ENCODE measurements around the gene RASSF10. TPM values are rescaled to one million over a fixed set of nuclear protein-coding genes. Genes with fewer than 3 reads are reported as not detected.
A peak's percentile ranks its signal among the peaks of the same experiment; 100 is the strongest.

Gene RASSF10
- total RNA-seq: not detected

DNA sequence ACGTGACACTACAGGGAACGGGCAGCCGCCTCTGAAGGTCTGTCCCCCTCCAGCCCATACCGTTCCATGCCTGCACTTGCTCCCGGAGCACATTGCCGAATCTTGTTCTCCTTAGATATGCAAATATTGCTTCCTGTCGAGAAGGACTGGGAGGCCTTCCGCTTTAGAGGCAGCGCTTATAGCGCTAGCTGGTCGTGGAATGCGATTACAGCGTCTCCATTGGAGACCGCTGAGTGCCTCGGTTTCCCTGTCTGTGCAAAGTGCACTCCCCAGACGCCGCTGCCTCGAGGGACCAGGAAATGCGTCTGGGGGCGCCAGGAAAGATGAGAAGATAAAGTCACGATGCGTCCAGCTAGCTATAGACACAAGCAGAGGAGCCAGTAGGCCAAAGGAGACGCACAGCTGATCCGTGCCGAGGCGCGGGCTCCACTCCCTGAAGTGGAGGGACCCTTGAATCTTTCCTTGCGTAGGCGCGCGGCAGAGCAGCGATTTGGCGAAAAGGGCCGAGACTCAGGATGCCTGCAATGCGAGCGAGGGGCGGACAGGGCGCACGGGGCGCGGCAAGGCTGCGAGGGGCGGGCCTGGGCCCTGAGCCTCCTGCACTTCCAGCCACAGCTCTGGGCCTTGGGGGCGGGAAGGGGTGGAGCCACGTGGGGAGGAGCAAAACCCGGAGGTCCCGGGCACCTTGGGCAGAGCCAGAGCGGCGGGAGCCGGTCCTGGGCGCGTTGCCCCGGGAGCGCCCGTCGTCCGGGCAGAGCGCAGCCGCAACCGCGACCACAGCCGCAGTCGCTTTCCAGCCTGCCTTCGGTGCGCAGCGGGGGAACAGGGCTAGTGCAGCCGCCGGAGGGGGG is at the start of gene RASSF10:
RASSF10 (plus strand) TSS at position 692 of the 851 bp plus-strand sequence. CDS start 261 bp downstream, outside the sequence.
- POLR2A ChIA-PET: no interaction called here
- no peak within 1 kb of the TSS for H3K27ac Mint-ChIP-seq
- no peaks in the 10 kb centered on the region for H3K9me3 Mint-ChIP-seq
- H3K36me3 Mint-ChIP-seq (ENCODE audit: low read depth): no peaks in the 10 kb centered on the region
- peaks cover 4% of the 10 kb centered on the region for H3K4me1 Mint-ChIP-seq
- peaks cover 71% of the 10 kb centered on the region for H3K27me3 Mint-ChIP-seq
- peak within 1 kb of the TSS; percentile 30 for H3K4me3 Mint-ChIP-seq
- CTCF ChIA-PET: no interaction called here
- DNase-seq: peak; percentile 9

DNA sequence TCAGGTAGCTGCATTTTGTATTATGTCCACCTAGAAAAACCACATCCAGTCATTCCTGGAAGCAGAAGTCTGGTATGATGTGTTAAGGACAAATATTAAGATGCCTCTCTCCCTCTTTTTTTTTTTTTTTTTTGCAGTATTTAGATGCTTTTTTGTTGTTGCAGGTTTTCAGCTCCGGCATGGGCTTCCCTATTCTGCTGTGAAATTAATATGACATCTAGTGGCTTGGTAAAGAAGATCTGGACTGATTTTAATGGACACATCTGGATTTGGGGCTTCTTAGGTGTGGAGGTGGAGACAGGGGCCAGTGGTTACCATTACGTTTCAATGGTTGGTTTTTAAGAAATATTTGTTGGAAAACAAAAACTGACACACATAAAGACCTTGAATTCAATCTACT is 47.5 kb upstream of the RASSF10 start:
- H3K36me3 Mint-ChIP-seq (ENCODE audit: low read depth): no peaks in the 10 kb centered on the region

GRCh38 chr11:12962306-12962705 is 46.8 kb upstream of the RASSF10 start:
- Mint-ChIP-seq H3K27ac (no peak overlapping the region), H3K4me1 (no peaks in the 10 kb centered on the region), H3K36me3 (ENCODE audit: low read depth) (no peaks in the 10 kb centered on the region), H3K27me3 (peaks cover 10% of the 10 kb centered on the region), H3K4me3 (no peak overlapping the region), H3K9me3 (no peaks in the 10 kb centered on the region)
- no peak for DNase-seq
- ChIA-PET POLR2A (no interaction called here), CTCF (interaction anchor here (1.7 kb wide), 1 partner anchor 11 kb away, joined by 4 read pairs; no protein-coding TSS in a partner anchor)

More for the DNA sequence above, 47.5 kb upstream of the RASSF10 start:
- no peak overlapping the region for H3K4me3 Mint-ChIP-seq
- ChIA-PET CTCF (no interaction called here), POLR2A (no interaction called here)
- H3K27ac Mint-ChIP-seq: no peak overlapping the region
- no peak for DNase-seq
- H3K9me3 Mint-ChIP-seq: no peaks in the 10 kb centered on the region
- peaks cover 10% of the 10 kb centered on the region for H3K27me3 Mint-ChIP-seq
- H3K4me1 Mint-ChIP-seq: no peaks in the 10 kb centered on the region

DNA sequence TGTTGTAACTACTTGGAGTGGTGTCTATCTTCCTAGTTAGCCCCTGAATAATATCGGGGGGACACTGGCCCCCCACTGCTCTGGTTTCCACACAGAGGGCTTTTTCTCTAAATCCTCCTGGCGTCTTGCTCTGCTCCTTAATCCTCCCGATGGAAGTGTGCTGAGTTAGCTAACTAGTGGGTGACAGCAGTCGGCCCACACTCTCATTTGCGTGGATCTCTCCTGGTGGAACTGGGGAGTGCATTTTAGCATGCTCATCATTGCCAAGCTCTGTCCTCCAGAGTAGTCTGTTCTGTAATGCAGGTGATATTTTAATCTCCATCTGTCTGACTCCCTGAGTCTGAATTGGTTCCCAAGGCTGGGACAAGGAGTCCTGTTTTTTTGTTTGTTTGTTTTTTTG is 46.1 kb upstream of the RASSF10 start:
- peaks cover 10% of the 10 kb centered on the region for H3K27me3 Mint-ChIP-seq

GRCh38 chr11:12963792-12964536 is 45.2 kb upstream of the RASSF10 start:
- ChIA-PET POLR2A (no interaction called here), CTCF (interaction anchor here (1.7 kb wide), 1 partner anchor 9 kb away, joined by 4 read pairs; no protein-coding TSS in a partner anchor)
- H3K4me3 Mint-ChIP-seq: no peak overlapping the region
- H3K4me1 Mint-ChIP-seq: no peaks in the 10 kb centered on the region
- peak; percentile 64 for DNase-seq
- H3K9me3 Mint-ChIP-seq: no peaks in the 10 kb centered on the region
- H3K27me3 Mint-ChIP-seq: peaks cover 4% of the 10 kb centered on the region
- H3K27ac Mint-ChIP-seq: no peak overlapping the region
- H3K36me3 Mint-ChIP-seq (ENCODE audit: low read depth): no peaks in the 10 kb centered on the region

More for the DNA sequence above, 46.1 kb upstream of the RASSF10 start:
- Mint-ChIP-seq H3K4me3 (no peak overlapping the region), H3K9me3 (no peaks in the 10 kb centered on the region), H3K36me3 (ENCODE audit: low read depth) (no peaks in the 10 kb centered on the region), H3K27ac (no peak overlapping the region), H3K4me1 (no peaks in the 10 kb centered on the region)
- ChIA-PET POLR2A (no interaction called here), CTCF (interaction anchor here (1.7 kb wide), 1 partner anchor 10 kb away, joined by 4 read pairs; no protein-coding TSS in a partner anchor)
- DNase-seq: no peak

DNA sequence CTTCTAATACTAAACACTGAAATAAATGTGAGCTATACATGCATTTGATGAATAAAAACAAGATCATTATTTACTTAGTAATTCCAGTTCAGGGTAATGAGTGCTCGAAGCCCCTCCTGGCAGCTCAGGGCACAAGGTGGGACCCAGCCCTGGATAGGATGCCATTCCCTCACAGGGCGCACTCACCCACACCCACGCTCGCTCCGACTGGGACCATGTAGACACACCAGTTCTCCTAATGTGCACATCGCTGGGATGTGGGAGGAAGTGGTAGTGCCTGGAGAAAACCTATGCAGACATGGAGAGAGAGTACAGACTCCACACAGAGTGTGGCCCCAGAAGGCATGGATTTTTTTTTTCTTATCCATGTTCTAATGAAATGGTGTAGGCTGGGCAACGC is 44.5 kb upstream of the RASSF10 start:
- H3K4me3 Mint-ChIP-seq: no peak overlapping the region
- no peaks in the 10 kb centered on the region for H3K9me3 Mint-ChIP-seq
- no peaks in the 10 kb centered on the region for H3K4me1 Mint-ChIP-seq
- ChIA-PET CTCF (no interaction called here), POLR2A (no interaction called here)
- DNase-seq: no peak
- peaks cover 4% of the 10 kb centered on the region for H3K27me3 Mint-ChIP-seq
- H3K36me3 Mint-ChIP-seq (ENCODE audit: low read depth): no peaks in the 10 kb centered on the region
- no peak overlapping the region for H3K27ac Mint-ChIP-seq

DNA sequence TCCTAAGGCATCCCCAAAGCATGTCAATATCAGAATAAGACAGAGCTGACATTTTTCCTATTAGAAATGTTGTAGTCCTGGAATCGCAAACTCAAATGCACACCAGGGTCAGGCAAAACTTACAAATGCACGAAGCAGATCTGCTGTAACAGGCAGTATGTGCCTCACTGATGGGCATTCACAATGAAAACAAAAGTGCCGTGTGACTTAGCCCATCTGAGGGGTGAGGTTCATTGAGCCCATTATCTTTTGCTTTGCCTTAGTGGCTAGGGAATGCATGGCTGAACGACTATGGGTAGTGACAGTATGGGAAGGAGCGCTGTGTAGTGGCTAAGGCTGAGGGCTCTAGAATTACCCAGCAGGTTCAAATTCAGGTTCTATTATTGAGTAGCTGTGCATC is 43.1 kb upstream of the RASSF10 start:
- Mint-ChIP-seq H3K4me1 (no peaks in the 10 kb centered on the region), H3K36me3 (ENCODE audit: low read depth) (no peaks in the 10 kb centered on the region), H3K4me3 (no peak overlapping the region), H3K27me3 (peaks cover 2% of the 10 kb centered on the region), H3K27ac (no peak overlapping the region), H3K9me3 (no peaks in the 10 kb centered on the region)
- DNase-seq: no peak
- CTCF ChIA-PET: no interaction called here
- POLR2A ChIA-PET: no interaction called here

DNA sequence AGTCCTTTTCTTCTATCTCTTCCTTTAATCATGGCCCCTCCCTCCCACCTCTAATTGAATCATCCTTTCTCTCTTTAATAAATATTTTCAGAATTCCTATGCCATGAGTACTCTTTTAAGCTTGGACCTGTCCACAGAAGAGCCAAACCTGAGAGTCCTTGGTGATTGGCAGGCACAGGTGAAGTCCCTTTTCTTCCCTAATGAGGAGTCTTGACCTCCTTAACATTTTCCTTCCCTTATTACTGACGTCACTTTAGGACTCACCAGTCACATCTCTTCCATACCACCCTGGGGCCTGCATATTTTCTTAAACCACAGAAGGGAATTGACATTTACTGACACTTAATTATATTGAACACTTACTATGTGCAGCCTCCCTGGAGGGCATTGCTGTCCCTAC is 41.0 kb upstream of the RASSF10 start:
- no peak for DNase-seq
- H3K27ac Mint-ChIP-seq: no peak overlapping the region
- ChIA-PET POLR2A (no interaction called here), CTCF (no interaction called here)
- no peaks in the 10 kb centered on the region for H3K36me3 Mint-ChIP-seq (ENCODE audit: low read depth)
- H3K27me3 Mint-ChIP-seq: peaks cover 5% of the 10 kb centered on the region
- H3K4me1 Mint-ChIP-seq: no peaks in the 10 kb centered on the region
- no peaks in the 10 kb centered on the region for H3K9me3 Mint-ChIP-seq
- H3K4me3 Mint-ChIP-seq: no peak overlapping the region

DNA sequence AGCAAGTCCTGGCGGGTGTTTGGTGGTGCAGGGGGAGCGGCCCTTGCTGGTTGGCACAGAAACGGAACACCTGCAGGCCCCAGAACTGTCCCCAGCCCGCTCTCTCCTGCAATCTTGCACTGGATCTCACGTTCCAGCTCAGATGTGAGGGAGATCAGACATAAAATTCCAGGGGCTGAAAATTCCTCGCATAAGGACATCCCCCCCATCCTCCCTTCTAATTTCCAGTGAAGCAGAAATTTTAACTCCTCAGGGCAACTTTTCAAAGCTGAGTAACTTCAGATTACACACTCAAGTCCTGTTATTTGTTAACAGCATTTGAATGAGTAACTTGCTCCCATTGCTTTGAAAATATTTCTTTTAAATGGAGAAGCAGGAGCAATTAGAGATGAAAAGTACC is 40.3 kb upstream of the RASSF10 start:
- Mint-ChIP-seq H3K36me3 (ENCODE audit: low read depth) (no peaks in the 10 kb centered on the region), H3K9me3 (no peaks in the 10 kb centered on the region), H3K4me1 (no peaks in the 10 kb centered on the region), H3K27me3 (peaks cover 5% of the 10 kb centered on the region), H3K27ac (no peak overlapping the region), H3K4me3 (no peak overlapping the region)
- ChIA-PET CTCF (no interaction called here), POLR2A (no interaction called here)
- no peak for DNase-seq

GRCh38 chr11:12971955-12972354 is 37.2 kb upstream of the RASSF10 start:
- H3K27ac Mint-ChIP-seq: no peak overlapping the region
- H3K36me3 Mint-ChIP-seq (ENCODE audit: low read depth): no peaks in the 10 kb centered on the region
- POLR2A ChIA-PET: no interaction called here
- no peaks in the 10 kb centered on the region for H3K9me3 Mint-ChIP-seq
- no peaks in the 10 kb centered on the region for H3K4me1 Mint-ChIP-seq
- DNase-seq: no peak
- peaks cover 7% of the 10 kb centered on the region for H3K27me3 Mint-ChIP-seq
- no peak overlapping the region for H3K4me3 Mint-ChIP-seq
- CTCF ChIA-PET: no interaction called here

DNA sequence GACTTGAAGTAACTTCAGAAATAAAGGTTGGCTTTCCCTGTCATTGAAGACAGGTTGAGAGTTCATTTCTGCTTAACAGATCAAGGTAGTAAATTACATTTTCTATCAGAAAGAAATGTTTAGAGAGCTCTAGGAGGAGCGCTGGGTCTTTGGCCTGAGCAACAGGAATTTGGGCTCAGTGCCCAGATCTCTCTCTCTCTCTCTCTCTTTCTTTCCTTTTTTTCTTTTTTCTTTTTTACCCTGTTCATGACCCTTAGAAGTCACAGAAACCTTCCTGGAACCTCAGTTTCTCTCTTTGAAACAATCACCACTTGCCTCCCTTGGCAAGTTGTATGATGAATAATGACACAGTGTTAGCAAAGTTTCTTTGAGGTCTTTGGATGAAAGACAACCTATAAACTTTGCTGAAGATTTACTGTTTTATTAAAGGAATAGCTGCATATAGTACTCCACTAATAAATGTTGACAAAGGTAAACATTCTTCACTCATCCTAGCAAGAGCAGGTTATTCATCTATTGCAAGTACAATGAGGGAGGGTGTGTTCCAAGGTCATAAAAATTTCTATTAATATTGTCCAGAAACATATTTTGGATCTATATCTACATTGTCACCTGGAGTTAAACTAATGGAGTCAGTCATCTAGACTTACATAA is 35.5 kb upstream of the RASSF10 start:
- Mint-ChIP-seq H3K4me3 (no peak overlapping the region), H3K27ac (no peak overlapping the region), H3K4me1 (no peaks in the 10 kb centered on the region), H3K36me3 (ENCODE audit: low read depth) (no peaks in the 10 kb centered on the region), H3K27me3 (peaks cover 11% of the 10 kb centered on the region), H3K9me3 (no peaks in the 10 kb centered on the region)
- ChIA-PET CTCF (interaction anchor here (1.2 kb wide), 2 partner anchors 10 kb away, joined by 3 to 4 read pairs; no protein-coding TSS in a partner anchor), POLR2A (no interaction called here)
- DNase-seq: no peak

GRCh38 chr11:12975195-12975594 is 33.9 kb upstream of the RASSF10 start:
- H3K36me3 Mint-ChIP-seq (ENCODE audit: low read depth): no peaks in the 10 kb centered on the region
- H3K4me3 Mint-ChIP-seq: no peak overlapping the region
- DNase-seq: no peak
- CTCF ChIA-PET: no interaction called here
- POLR2A ChIA-PET: no interaction called here
- no peaks in the 10 kb centered on the region for H3K9me3 Mint-ChIP-seq
- H3K27me3 Mint-ChIP-seq: peaks cover 13% of the 10 kb centered on the region
- no peak overlapping the region for H3K27ac Mint-ChIP-seq
- H3K4me1 Mint-ChIP-seq: no peaks in the 10 kb centered on the region
